Body of pancreas (tissue), 4 donors: Measurements from ENCODE around the gene EIF4ENIF1. TPM values are rescaled to one million over a fixed set of nuclear protein-coding genes. Genes with fewer than 3 reads are reported as not detected.
A peak's percentile ranks its signal among the peaks of the same experiment; 100 is the strongest.
"Not testable (repeated sequence)": the region's sequence is repeated elsewhere in the genome, so short reads cannot be mapped to it uniquely, and the experiment has no call there.

ENCODE experiments used
- ATAC-seq: fragments of 150-250 bp; one replicate; pipeline ENCODE4 v1.9.1; 2016
- DNase-seq, 4 donors: peaks; one replicate each; pipeline ENCODE4 v3.0.0-alpha.2; 2019
- H3K27ac ChIP-seq, 4 donors: fragments of 200-600 bp; sonication (generic); 1 replicate in 3 of 4; 2 replicates in 1 of 4; pipeline versions ENCODE4 v1.5.1 to v1.6.1; 2016 to 2019; ENCODE audit warnings: mild to moderate bottlenecking in 1 of 4, mixed read lengths in 1 of 4, moderate library complexity in 1 of 4
- H3K27me3 ChIP-seq, 2 donors: fragments of 200-600 bp; sonication (generic); one replicate each; pipeline ENCODE4 v1.6.0; 2016; ENCODE audit warnings: mild to moderate bottlenecking in 1 of 2
- H3K36me3 ChIP-seq, 2 donors: fragments of 200-600 bp; sonication (generic); replicated peaks in 1 of 2; 2 replicates each; pipeline ENCODE4 v1.5.1; 2016; ENCODE audit warnings: low read depth in 2 of 2; ENCODE audit not compliant: insufficient read depth in 1 of 2
- H3K4me1 ChIP-seq: fragments of 200-600 bp; sonication (generic); one replicate; pipeline ENCODE4 v1.6.0; 2016
- H3K4me3 ChIP-seq, 2 donors: fragments of 200-600 bp; sonication (generic); 1 replicate in 1 of 2; 2 replicates in 1 of 2; pipeline ENCODE4 v1.5.1; 2016 to 2019
- H3K9me3 ChIP-seq, 3 donors: fragments of 200-600 bp; sonication (generic); 1 replicate in 2 of 3; 2 replicates in 1 of 3; pipeline ENCODE4 v1.5.1; 2016
- CTCF ChIP-seq, 7 experiments: fragments of 450-650 bp in 4 of 7; fragments of 200-600 bp in 3 of 7; sonication (generic) in 3 of 7; IDR thresholded peaks; one replicate each; pipeline ENCODE4 v1.5.1; 2016 to 2019; ENCODE audit warnings: antibody characterized with exemption in 7 of 7
- POLR2A ChIP-seq, 3 donors: fragments of 450-650 bp; IDR thresholded peaks; one replicate each; pipeline ENCODE4 v1.6.1; 2016; ENCODE audit warnings: antibody characterized with exemption in 3 of 3, mild to moderate bottlenecking in 2 of 3
- WGBS, 2 donors: methylation state at CpG; one replicate each; pipeline ENCODE4 v1.1.5; 2017; 5-methylcytosine and 5-hydroxymethylcytosine counted together
- intact Hi-C: fragments of 100-400 bp; cut with DNase I; formaldehyde crosslinking; loops from one replicate; pipeline ENCODE4 v1.15.1; 2023
- total RNA-seq, 2 donors: library from RNA; depleted of rRNA; stranded (reverse); fragments of >200 nt; gene quantifications; one replicate each; pipeline ENCODE4 v1.1.0, GENCODE V29; 2016

The EIF4ENIF1 gene
- total RNA-seq, 2 donors from 2014 or later: 7.5 to 10.9 TPM

- Histone ChIP-seq H3K27ac (peak overlapping the region in 3 of 4 donors; percentile 65 to 85 (median 82)), H3K4me3 (peak overlapping the region in 1 of 2 donors; percentile 55), H3K36me3 (no peaks in the 10 kb centered on the region), H3K9me3 (no peaks in the 10 kb centered on the region), H3K4me1 (peaks cover 21% of the 10 kb centered on the region), H3K27me3 (no peaks in the 10 kb centered on the region)
- DNase-seq (no peak), ATAC-seq (no peak)
- intact Hi-C loops: no loop called here
- TF ChIP-seq CTCF (IDR thresholded peaks at IDR 0.05): no peak
- TF ChIP-seq POLR2A (IDR thresholded peaks at IDR 0.05): no peak
- 58 to 62% methylated on average over 15 of the region's 15 CpGs for WGBS, 2 donors
These were observed 5.7 kb upstream of the EIF4ENIF1 start for GRCh38 chr22:31495343-31495742.

GRCh38 chr22:31493355-31493754 is 3.7 kb upstream of the EIF4ENIF1 start:
- H3K27ac ChIP-seq, intact Hi-C loops, ATAC-seq, H3K4me3 ChIP-seq, H3K9me3 ChIP-seq, H3K36me3 ChIP-seq, DNase-seq, H3K27me3 ChIP-seq: not testable (repeated sequence)
- H3K4me1 ChIP-seq: peaks cover 25% of the 10 kb centered on the region
- WGBS, 2 donors: 86 to 91% methylated on average over 5 of the region's 5 CpGs

GRCh38 chr22:31492151-31492550 is 2.5 kb upstream of the EIF4ENIF1 start:
- Histone ChIP-seq H3K27me3 (no peaks in the 10 kb centered on the region), H3K9me3 (no peaks in the 10 kb centered on the region), H3K36me3 (no peaks in the 10 kb centered on the region), H3K4me1 (peaks cover 28% of the 10 kb centered on the region), H3K27ac (no peak overlapping the region), H3K4me3 (no peak overlapping the region)
- no peak for DNase-seq
- intact Hi-C loops: no loop called here
- 90 to 94% methylated on average over 3 of the region's 3 CpGs for WGBS, 2 donors
- no peak for TF ChIP-seq CTCF (IDR thresholded peaks at IDR 0.05)
- TF ChIP-seq POLR2A (IDR thresholded peaks at IDR 0.05): no peak
- no peak for ATAC-seq

- intact Hi-C loops: no loop called here
- peaks cover 25% of the 10 kb centered on the region for H3K4me1 ChIP-seq
- 71 to 73% methylated on average over 8 of the region's 8 CpGs for WGBS, 2 donors
These were observed 1.7 kb upstream of the EIF4ENIF1 start for GRCh38 chr22:31491218-31491962.

GRCh38 chr22:31490496-31490925 is 869 bp upstream of the EIF4ENIF1 start:
- Histone ChIP-seq H3K4me3 (peak overlapping the region; percentile 62 to 87), H3K27ac (peak overlapping the region; percentile 95 to 99 (median 98)), H3K9me3 (no peaks in the 10 kb centered on the region), H3K4me1 (peaks cover 25% of the 10 kb centered on the region), H3K27me3 (no peaks in the 10 kb centered on the region), H3K36me3 (no peaks in the 10 kb centered on the region)
- DNase-seq (peak; percentile 36 to 79 (median 45)), ATAC-seq (peak; percentile 27)
- intact Hi-C loops: no loop called here
- TF ChIP-seq CTCF (IDR thresholded peaks at IDR 0.05): peak in 2 of 7 experiments; percentile 2 to 19
- TF ChIP-seq POLR2A (IDR thresholded peaks at IDR 0.05): peak in 1 of 3 donors; percentile 40
- 0% methylated on average over 15 of the region's 15 CpGs for WGBS, 2 donors

More at GRCh38 chr22:31491218-31491962, 1.7 kb upstream of the EIF4ENIF1 start:
- no peak for DNase-seq
- no peak for TF ChIP-seq CTCF (IDR thresholded peaks at IDR 0.05)
- TF ChIP-seq POLR2A (IDR thresholded peaks at IDR 0.05): no peak
- ATAC-seq: no peak
- no peaks in the 10 kb centered on the region for H3K9me3 ChIP-seq
- H3K27me3 ChIP-seq: no peaks in the 10 kb centered on the region
- no peak overlapping the region for H3K4me3 ChIP-seq
- H3K36me3 ChIP-seq: no peaks in the 10 kb centered on the region
- H3K27ac ChIP-seq: peak overlapping the region; percentile 95 to 99 (median 98)
